Nephron progenitor cell (in vitro differentiated cells): Measurements from ENCODE around the gene NCK2.

ENCODE experiments used
- DNase-seq: peaks from one replicate; pipeline ENCODE4 v3.0.0; 2021
- H3K27ac Mint-ChIP-seq: 2 replicates; pipeline ENCODE4 v1.8.0; 2021; ENCODE audit warnings: mild to moderate bottlenecking, moderate library complexity, mixed read lengths
- H3K27me3 Mint-ChIP-seq: 2 replicates; pipeline ENCODE4 v1.8.0; 2021; ENCODE audit warnings: mild to moderate bottlenecking, low read depth, mixed read lengths; ENCODE audit not compliant: poor library complexity
- H3K36me3 Mint-ChIP-seq: 2 replicates; pipeline ENCODE4 v1.8.0; 2021; ENCODE audit warnings: low read depth, mixed read lengths
- H3K4me1 Mint-ChIP-seq: 2 replicates; pipeline ENCODE4 v1.8.0; 2021; ENCODE audit warnings: mixed read lengths
- H3K4me3 Mint-ChIP-seq: 2 replicates; pipeline ENCODE4 v1.8.0; 2021; ENCODE audit warnings: mild to moderate bottlenecking, moderate library complexity, mixed read lengths
- H3K9me3 Mint-ChIP-seq: 2 replicates; pipeline ENCODE4 v1.8.0; 2021; ENCODE audit warnings: mild to moderate bottlenecking, moderate library complexity, mixed read lengths
- CTCF ChIP-seq: fragments of 200-600 bp; sonication (generic); IDR thresholded peaks from 2 replicates; pipeline ENCODE4 v1.5.0; 2021; ENCODE audit warnings: antibody characterized with exemption

Gene NCK2

DNA sequence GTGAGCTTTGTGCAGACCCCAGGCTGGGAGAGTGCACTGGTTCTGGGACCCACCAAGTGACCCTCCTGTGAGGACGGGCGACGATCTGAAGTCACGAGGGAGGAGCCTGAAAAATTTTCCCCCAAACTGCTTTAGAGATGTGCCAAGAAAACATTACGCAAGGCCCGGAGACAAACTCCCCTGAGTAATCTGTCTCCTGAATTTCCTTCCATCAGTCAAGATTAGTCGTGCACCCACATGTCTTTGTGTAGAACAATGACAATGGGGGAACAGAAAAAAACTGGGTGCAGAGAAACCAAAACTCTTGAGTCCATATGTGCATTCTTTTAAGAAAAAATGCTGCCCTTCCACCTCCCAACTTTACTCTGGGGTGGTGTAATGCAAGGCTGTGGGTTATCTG lies 12.6 kb upstream of the NCK2 start:
- H3K36me3 Mint-ChIP-seq, result no peaks in the 10 kb centered on the region
- no peaks in the 10 kb centered on the region for H3K4me1 Mint-ChIP-seq
- H3K4me3 Mint-ChIP-seq, result no peak overlapping the region
- no peak overlapping the region for H3K27ac Mint-ChIP-seq
- peaks cover 15% of the 10 kb centered on the region for H3K9me3 Mint-ChIP-seq
- H3K27me3 Mint-ChIP-seq, result peaks cover 28% of the 10 kb centered on the region
- TF ChIP-seq CTCF, result no peak
- no peak for DNase-seq

DNA sequence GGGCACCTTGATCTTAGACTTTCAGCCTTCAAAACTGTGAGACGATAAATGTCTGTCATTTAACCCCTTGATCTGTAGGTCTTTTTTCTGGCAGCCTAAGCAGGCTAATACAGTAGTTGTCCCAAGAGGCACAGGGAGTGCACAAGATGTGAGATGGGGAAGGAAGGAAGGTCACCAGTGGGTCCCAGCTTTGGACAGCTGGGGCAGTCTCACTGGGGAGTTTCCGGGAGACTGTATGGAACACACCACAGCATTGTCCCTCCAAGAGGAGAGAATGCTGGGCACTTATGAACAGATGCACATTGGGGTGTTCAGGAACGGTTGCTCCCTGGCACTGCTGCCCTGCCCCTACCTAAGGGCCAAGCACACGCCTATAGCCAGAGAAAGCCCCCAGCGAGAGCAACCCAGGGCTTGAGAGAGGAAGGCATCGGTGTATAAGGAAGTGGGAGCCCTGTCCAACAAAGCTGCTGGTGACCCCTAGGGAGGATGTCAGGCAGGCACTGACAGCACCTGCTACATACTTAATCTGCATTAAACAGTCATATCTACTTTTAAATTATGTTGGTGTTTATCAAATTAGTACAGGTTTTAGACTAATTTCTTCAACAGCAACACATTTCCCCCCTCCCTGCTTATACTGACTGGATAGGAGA lies 11.6 kb upstream of the NCK2 start:
- Mint-ChIP-seq H3K27me3 (peaks cover 28% of the 10 kb centered on the region), H3K9me3 (peaks cover 9% of the 10 kb centered on the region), H3K36me3 (no peaks in the 10 kb centered on the region), H3K4me3 (no peak overlapping the region), H3K4me1 (no peaks in the 10 kb centered on the region), H3K27ac (no peak overlapping the region)
- TF ChIP-seq CTCF, result no peak
- no peak for DNase-seq

GRCh38 chr2:105733875-105734274 lies 10.8 kb upstream of the NCK2 start:
- H3K36me3 Mint-ChIP-seq, result no peaks in the 10 kb centered on the region
- TF ChIP-seq CTCF, result no peak
- H3K4me3 Mint-ChIP-seq, result no peak overlapping the region
- H3K9me3 Mint-ChIP-seq, result peaks cover 6% of the 10 kb centered on the region
- H3K4me1 Mint-ChIP-seq, result no peaks in the 10 kb centered on the region
- H3K27me3 Mint-ChIP-seq, result peaks cover 28% of the 10 kb centered on the region
- DNase-seq, result no peak
- H3K27ac Mint-ChIP-seq, result no peak overlapping the region

GRCh38 chr2:105734762-105735538 lies 9.8 kb upstream of the NCK2 start:
- no peak for TF ChIP-seq CTCF
- no peaks in the 10 kb centered on the region for H3K36me3 Mint-ChIP-seq
- no peak overlapping the region for H3K27ac Mint-ChIP-seq
- H3K4me1 Mint-ChIP-seq, result peaks cover 9% of the 10 kb centered on the region
- peaks cover 30% of the 10 kb centered on the region for H3K27me3 Mint-ChIP-seq
- H3K4me3 Mint-ChIP-seq, result no peak overlapping the region
- no peak for DNase-seq
- peaks cover 2% of the 10 kb centered on the region for H3K9me3 Mint-ChIP-seq

GRCh38 chr2:105736145-105736544 lies 8.6 kb upstream of the NCK2 start:
- H3K36me3 Mint-ChIP-seq, result no peaks in the 10 kb centered on the region
- peaks cover 1% of the 10 kb centered on the region for H3K9me3 Mint-ChIP-seq

More at GRCh38 chr2:105736145-105736544, 8.6 kb upstream of the NCK2 start:
- Mint-ChIP-seq H3K27me3 (peaks cover 30% of the 10 kb centered on the region), H3K27ac (no peak overlapping the region), H3K4me1 (peaks cover 19% of the 10 kb centered on the region), H3K4me3 (no peak overlapping the region)
- no peak for TF ChIP-seq CTCF
- no peak for DNase-seq
